Fibroblast of the aortic adventitia (primary cell): Measurements from ENCODE around the gene SPATA21. TPM values are rescaled to one million over a fixed set of nuclear protein-coding genes. Genes with fewer than 3 reads are reported as not detected.
"Not testable (repeated sequence)": the region's sequence is repeated elsewhere in the genome, so short reads cannot be mapped to it uniquely, and the experiment has no call there.

Experiments
- DNase-seq: peaks from one replicate; pipeline ENCODE4 v3.0.0-alpha.2; 2010; ENCODE audit warnings: low read depth
- H3K4me3 ChIP-seq: 2 replicates; pipeline ENCODE4 v1.5.1; 2011; ENCODE audit warnings: low read depth, mild to moderate bottlenecking, control low read depth, low read length, moderate library complexity
- total RNA-seq: library from RNA; depleted of rRNA; stranded (reverse); fragments of >200 nt; gene quantifications from 2 replicates; pipeline ENCODE4 v1.2.3, GENCODE V29; 2012; ENCODE audit warnings: low replicate concordance
- TF ChIP-seq, protein P1 (sequence below): IDR thresholded peaks from 2 replicates; pipeline ENCODE4 v1.5.1; 2011; ENCODE audit warnings: mild to moderate bottlenecking, low read length, control low read depth, inconsistent platforms; ENCODE audit not compliant: insufficient read depth

Gene SPATA21
- not detected in 2 replicates for total RNA-seq

GRCh38 chr1:16436946-16437474 is at the start of gene SPATA21:
Gene SPATA21 (minus strand): TSS chr1:16437424. CDS start chr1:16431371, 6,053 bp downstream.
- no peak within 1 kb of the TSS for H3K4me3 ChIP-seq
- no peak for DNase-seq
- TF ChIP-seq, protein P1, sequence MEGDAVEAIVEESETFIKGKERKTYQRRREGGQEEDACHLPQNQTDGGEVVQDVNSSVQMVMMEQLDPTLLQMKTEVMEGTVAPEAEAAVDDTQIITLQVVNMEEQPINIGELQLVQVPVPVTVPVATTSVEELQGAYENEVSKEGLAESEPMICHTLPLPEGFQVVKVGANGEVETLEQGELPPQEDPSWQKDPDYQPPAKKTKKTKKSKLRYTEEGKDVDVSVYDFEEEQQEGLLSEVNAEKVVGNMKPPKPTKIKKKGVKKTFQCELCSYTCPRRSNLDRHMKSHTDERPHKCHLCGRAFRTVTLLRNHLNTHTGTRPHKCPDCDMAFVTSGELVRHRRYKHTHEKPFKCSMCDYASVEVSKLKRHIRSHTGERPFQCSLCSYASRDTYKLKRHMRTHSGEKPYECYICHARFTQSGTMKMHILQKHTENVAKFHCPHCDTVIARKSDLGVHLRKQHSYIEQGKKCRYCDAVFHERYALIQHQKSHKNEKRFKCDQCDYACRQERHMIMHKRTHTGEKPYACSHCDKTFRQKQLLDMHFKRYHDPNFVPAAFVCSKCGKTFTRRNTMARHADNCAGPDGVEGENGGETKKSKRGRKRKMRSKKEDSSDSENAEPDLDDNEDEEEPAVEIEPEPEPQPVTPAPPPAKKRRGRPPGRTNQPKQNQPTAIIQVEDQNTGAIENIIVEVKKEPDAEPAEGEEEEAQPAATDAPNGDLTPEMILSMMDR, result no peak

GRCh38 chr1:16487011-16487410 is 49.8 kb upstream of the SPATA21 start:
- H3K4me3 ChIP-seq, DNase-seq: not testable (repeated sequence)

DNA sequence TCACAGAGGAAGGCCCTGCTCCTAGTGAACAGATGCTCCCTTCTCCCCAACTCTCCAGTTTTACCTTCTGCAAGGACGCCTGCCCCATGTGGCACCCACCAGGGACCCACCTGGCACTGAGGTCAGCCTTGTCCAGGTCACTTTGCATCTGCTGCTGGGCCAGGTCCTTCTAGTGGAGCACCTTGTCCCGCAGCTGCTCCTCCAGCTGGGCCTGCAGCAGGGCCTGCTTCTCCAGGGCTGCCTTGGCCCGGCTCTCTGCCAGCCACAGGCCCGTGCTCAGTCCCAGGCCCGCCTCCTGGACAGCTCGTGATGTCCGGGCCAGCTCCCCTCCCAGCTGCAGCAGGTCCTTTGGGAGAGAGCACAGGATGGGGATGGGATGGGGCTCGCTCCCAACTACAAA is 49.1 kb upstream of the SPATA21 start:
- H3K4me3 ChIP-seq, DNase-seq: not testable (repeated sequence)

- TF ChIP-seq, protein P1, result no peak
- DNase-seq, result no peak
- no peak overlapping the region for H3K4me3 ChIP-seq
Measured at GRCh38 chr1:16484931-16485330, 47.7 kb upstream of the SPATA21 start.

DNA sequence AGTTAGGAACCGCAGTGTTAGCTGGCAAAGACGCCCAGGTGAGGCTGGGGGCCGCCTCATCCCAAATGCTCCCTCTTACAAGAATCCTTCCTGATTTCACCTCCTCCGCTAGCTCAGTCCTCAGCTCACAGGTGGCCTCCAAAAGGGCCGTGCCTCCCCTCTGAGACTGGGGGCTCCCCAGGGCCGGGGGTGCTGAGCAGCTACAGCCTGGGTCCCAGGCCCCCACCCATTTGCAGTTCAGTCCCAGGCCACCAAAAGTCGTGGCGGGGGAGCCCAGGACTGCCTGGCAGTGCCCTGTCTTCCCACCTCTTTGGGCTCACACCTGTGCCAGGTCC is 47.2 kb upstream of the SPATA21 start:
- TF ChIP-seq, protein P1, result no peak
- no peak for DNase-seq
- H3K4me3 ChIP-seq, result no peak overlapping the region

GRCh38 chr1:16483639-16484500 is 46.6 kb upstream of the SPATA21 start:
- H3K4me3 ChIP-seq, DNase-seq: not testable (repeated sequence)

DNA sequence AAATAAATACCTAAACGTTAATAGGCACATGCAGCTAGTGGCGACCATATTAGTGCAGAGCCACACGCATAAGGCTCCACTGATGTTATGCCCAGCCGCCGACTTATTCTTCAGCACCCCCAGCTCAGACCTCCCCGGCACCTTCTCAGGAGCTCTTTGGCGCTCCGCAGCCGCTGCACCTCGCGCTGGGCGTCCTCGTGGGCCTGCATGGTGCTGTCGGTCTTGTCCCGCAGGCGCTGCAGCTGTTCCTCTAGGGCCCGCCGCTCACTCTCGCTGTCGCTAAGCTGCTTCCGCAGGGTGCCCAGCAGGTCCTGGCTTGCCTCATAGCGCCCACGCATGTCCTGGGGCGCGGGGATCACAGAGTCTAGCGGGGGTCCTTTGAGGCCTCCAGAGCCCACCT is 45.9 kb upstream of the SPATA21 start:
- DNase-seq, H3K4me3 ChIP-seq: not testable (repeated sequence)

- TF ChIP-seq, protein P1, result no peak
- DNase-seq, result no peak
- no peak overlapping the region for H3K4me3 ChIP-seq
Measured at GRCh38 chr1:16478091-16478490, 40.9 kb upstream of the SPATA21 start.

- DNase-seq, H3K4me3 ChIP-seq: not testable (repeated sequence)
Measured at GRCh38 chr1:16475771-16476770, 38.8 kb upstream of the SPATA21 start.
